Endodermal cell (in vitro differentiated cells): ENCODE measurements around the gene TRIB2. TPM values are rescaled to one million over a fixed set of nuclear protein-coding genes. Genes with fewer than 3 reads are reported as not detected.

Experiments used
- DNase-seq: peaks from one replicate; pipeline ENCODE4 v3.0.0-alpha.2; 2017
- H3K27ac ChIP-seq: 2 replicates; pipeline ENCODE4 v1.5.1; 2013; ENCODE audit warnings: mild to moderate bottlenecking, low read depth, low read length, moderate library complexity
- H3K27me3 ChIP-seq: 2 replicates; pipeline ENCODE4 v1.6.1; 2013; ENCODE audit warnings: mild to moderate bottlenecking, low read length, moderate library complexity; ENCODE audit not compliant: insufficient read depth, control insufficient read depth, poor library complexity, severe bottlenecking
- H3K36me3 ChIP-seq: 2 replicates; pipeline ENCODE4 v1.7.0; 2013; ENCODE audit warnings: mild to moderate bottlenecking, low read length, moderate library complexity; ENCODE audit not compliant: control insufficient read depth, insufficient read depth
- H3K4me1 ChIP-seq: one replicate; pipeline ENCODE4 v1.7.0; 2013; ENCODE audit warnings: low read length; ENCODE audit not compliant: control insufficient read depth, insufficient read depth
- H3K4me3 ChIP-seq: 2 replicates; pipeline ENCODE4 v1.5.1; 2013; ENCODE audit warnings: mild to moderate bottlenecking, low read length, moderate library complexity
- H3K9ac ChIP-seq: 2 replicates; pipeline ENCODE4 v1.6.1; 2013; ENCODE audit warnings: mild to moderate bottlenecking, low read length, moderate library complexity; ENCODE audit not compliant: poor library complexity, severe bottlenecking; ENCODE audit errors: extremely low read depth
- H3K9me3 ChIP-seq: 2 replicates; pipeline ENCODE4 v1.6.1; 2013; ENCODE audit warnings: mild to moderate bottlenecking, low read length, moderate library complexity; ENCODE audit not compliant: control insufficient read depth
- H3K27ac Mint-ChIP-seq: 2 replicates; pipeline ENCODE4 v1.8.0; 2020; ENCODE audit warnings: mixed read lengths
- H3K27me3 Mint-ChIP-seq: 2 replicates; pipeline ENCODE4 v1.8.0; 2021; ENCODE audit warnings: mild to moderate bottlenecking, mixed read lengths; ENCODE audit not compliant: insufficient read depth
- H3K36me3 Mint-ChIP-seq: 2 replicates; pipeline ENCODE4 v1.8.0; 2020; ENCODE audit warnings: low read depth, mixed read lengths
- H3K4me1 Mint-ChIP-seq: 2 replicates; pipeline ENCODE4 v1.8.0; 2020; ENCODE audit warnings: mixed read lengths
- H3K4me3 Mint-ChIP-seq: 2 replicates; pipeline ENCODE4 v1.8.0; 2020; ENCODE audit warnings: mild to moderate bottlenecking, moderate library complexity, mixed read lengths
- H3K9me3 Mint-ChIP-seq: 2 replicates; pipeline ENCODE4 v1.8.0; 2020; ENCODE audit warnings: mild to moderate bottlenecking, mixed read lengths
- WGBS, 2 experiments: methylation state at CpG; one replicate each; pipeline versions ENCODE4 v1.1.5 to v1.1.7; 2013; ENCODE audit warnings: missing lambda C conversion rate in 2 of 2, mixed read lengths in 1 of 2; ENCODE audit not compliant: insufficient coverage in 1 of 2, insufficient read length in 1 of 2; 5-methylcytosine and 5-hydroxymethylcytosine counted together
- total RNA-seq, 2 donors: library from RNA; stranded (reverse); fragmentation: NEBNext Ultra II Directional in 1 of 2; extraction: Animal tissue kit (Norgen Biotek cat#: 25700) in 1 of 2; gene quantifications; 2 replicates in 1 of 2; 3 replicates in 1 of 2; pipeline ENCODE4 v1.2.1, GENCODE V29; 2021
- TF ChIP-seq, protein P1 (sequence below): fragments of 200-600 bp; sonication (generic); conservative IDR thresholded peaks from 2 replicates; pipeline ENCODE4 v1.5.0; 2021; ENCODE audit warnings: antibody characterized with exemption, mild to moderate bottlenecking

Gene TRIB2
- total RNA-seq, 2 donors from 2014 or later, result 23.8 to 29.8 TPM

GRCh38 chr2:12701786-12702167, 15.0 kb upstream of the TRIB2 start:
- Histone ChIP-seq H3K9me3 (no peaks in the 10 kb centered on the region), H3K27ac (no peak overlapping the region), H3K4me1 (no peaks in the 10 kb centered on the region), H3K4me3 (no peak overlapping the region), H3K9ac (no peak overlapping the region), H3K36me3 (no peaks in the 10 kb centered on the region), H3K27me3 (no peaks in the 10 kb centered on the region)
- Mint-ChIP-seq H3K36me3 (no peaks in the 10 kb centered on the region), H3K4me3 (no peak overlapping the region), H3K27me3 (no peaks in the 10 kb centered on the region), H3K9me3 (no peaks in the 10 kb centered on the region), H3K4me1 (no peaks in the 10 kb centered on the region), H3K27ac (no peak overlapping the region)
- TF ChIP-seq, protein P1, sequence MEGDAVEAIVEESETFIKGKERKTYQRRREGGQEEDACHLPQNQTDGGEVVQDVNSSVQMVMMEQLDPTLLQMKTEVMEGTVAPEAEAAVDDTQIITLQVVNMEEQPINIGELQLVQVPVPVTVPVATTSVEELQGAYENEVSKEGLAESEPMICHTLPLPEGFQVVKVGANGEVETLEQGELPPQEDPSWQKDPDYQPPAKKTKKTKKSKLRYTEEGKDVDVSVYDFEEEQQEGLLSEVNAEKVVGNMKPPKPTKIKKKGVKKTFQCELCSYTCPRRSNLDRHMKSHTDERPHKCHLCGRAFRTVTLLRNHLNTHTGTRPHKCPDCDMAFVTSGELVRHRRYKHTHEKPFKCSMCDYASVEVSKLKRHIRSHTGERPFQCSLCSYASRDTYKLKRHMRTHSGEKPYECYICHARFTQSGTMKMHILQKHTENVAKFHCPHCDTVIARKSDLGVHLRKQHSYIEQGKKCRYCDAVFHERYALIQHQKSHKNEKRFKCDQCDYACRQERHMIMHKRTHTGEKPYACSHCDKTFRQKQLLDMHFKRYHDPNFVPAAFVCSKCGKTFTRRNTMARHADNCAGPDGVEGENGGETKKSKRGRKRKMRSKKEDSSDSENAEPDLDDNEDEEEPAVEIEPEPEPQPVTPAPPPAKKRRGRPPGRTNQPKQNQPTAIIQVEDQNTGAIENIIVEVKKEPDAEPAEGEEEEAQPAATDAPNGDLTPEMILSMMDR, result no peak
- WGBS, 2 experiments, result 92% methylated on average over 5 of the region's 5 CpGs; no CpG with 5 or more reads in 1 of the 2 experiments
- DNase-seq, result no peak

- Histone ChIP-seq H3K27me3 (no peaks in the 10 kb centered on the region), H3K9me3 (no peaks in the 10 kb centered on the region), H3K27ac (peak overlapping the region; percentile 73), H3K36me3 (no peaks in the 10 kb centered on the region), H3K9ac (no peak overlapping the region), H3K4me3 (no peak overlapping the region), H3K4me1 (no peaks in the 10 kb centered on the region)
- Mint-ChIP-seq H3K4me1 (no peaks in the 10 kb centered on the region), H3K9me3 (no peaks in the 10 kb centered on the region), H3K4me3 (no peak overlapping the region), H3K27ac (no peak overlapping the region), H3K36me3 (no peaks in the 10 kb centered on the region), H3K27me3 (no peaks in the 10 kb centered on the region)
- TF ChIP-seq, protein P1, result no peak
- WGBS, 2 experiments, result 70 to 74% methylated on average over 2 to 7 of the region's 7 CpGs
- DNase-seq, result no peak
Observed at GRCh38 chr2:12702168-12703121, 14.3 kb upstream of the TRIB2 start.

- no peak overlapping the region for H3K27ac ChIP-seq
- H3K4me1 Mint-ChIP-seq, result no peaks in the 10 kb centered on the region
- no peak overlapping the region for H3K4me3 Mint-ChIP-seq
- no peaks in the 10 kb centered on the region for H3K4me1 ChIP-seq
- no peak overlapping the region for H3K4me3 ChIP-seq
- no peaks in the 10 kb centered on the region for H3K36me3 ChIP-seq
- H3K9me3 ChIP-seq, result no peaks in the 10 kb centered on the region
- H3K27ac Mint-ChIP-seq, result no peak overlapping the region
- no peaks in the 10 kb centered on the region for H3K36me3 Mint-ChIP-seq
- H3K27me3 ChIP-seq, result no peaks in the 10 kb centered on the region
- DNase-seq, result no peak
- no peaks in the 10 kb centered on the region for H3K27me3 Mint-ChIP-seq
- TF ChIP-seq, protein P1, result no peak
- no peaks in the 10 kb centered on the region for H3K9me3 Mint-ChIP-seq
- H3K9ac ChIP-seq, result no peak overlapping the region
Observed at GRCh38 chr2:12704378-12704777, 12.4 kb upstream of the TRIB2 start.
